Transverse colon (tissue), 3 donors: Measurements from ENCODE around the gene PTDSS2.

ENCODE experiments used
- POLR2A ChIP-seq: fragments of 450-650 bp; IDR thresholded peaks from one replicate; pipeline ENCODE4 v1.6.1; 2016; ENCODE audit warnings: antibody characterized with exemption, mild to moderate bottlenecking, moderate library complexity
- TF ChIP-seq, protein P1 (sequence below), 5 experiments: fragments of 200-600 bp in 3 of 5; fragments of 450-650 bp in 2 of 5; sonication (generic) in 3 of 5; IDR thresholded peaks; 1 replicate in 2 of 5; 2 replicates in 3 of 5; pipeline ENCODE4 v1.5.1; 2016 to 2017; ENCODE audit warnings: antibody characterized with exemption in 5 of 5, inconsistent platforms in 3 of 5, mild to moderate bottlenecking in 2 of 5, moderate library complexity in 1 of 5

GRCh38 chr11:488579-488978, 38.5 kb downstream of the PTDSS2 start:
- no peak for TF ChIP-seq POLR2A
- TF ChIP-seq, protein P1, sequence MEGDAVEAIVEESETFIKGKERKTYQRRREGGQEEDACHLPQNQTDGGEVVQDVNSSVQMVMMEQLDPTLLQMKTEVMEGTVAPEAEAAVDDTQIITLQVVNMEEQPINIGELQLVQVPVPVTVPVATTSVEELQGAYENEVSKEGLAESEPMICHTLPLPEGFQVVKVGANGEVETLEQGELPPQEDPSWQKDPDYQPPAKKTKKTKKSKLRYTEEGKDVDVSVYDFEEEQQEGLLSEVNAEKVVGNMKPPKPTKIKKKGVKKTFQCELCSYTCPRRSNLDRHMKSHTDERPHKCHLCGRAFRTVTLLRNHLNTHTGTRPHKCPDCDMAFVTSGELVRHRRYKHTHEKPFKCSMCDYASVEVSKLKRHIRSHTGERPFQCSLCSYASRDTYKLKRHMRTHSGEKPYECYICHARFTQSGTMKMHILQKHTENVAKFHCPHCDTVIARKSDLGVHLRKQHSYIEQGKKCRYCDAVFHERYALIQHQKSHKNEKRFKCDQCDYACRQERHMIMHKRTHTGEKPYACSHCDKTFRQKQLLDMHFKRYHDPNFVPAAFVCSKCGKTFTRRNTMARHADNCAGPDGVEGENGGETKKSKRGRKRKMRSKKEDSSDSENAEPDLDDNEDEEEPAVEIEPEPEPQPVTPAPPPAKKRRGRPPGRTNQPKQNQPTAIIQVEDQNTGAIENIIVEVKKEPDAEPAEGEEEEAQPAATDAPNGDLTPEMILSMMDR (IDR thresholded peaks at IDR 0.05) = no peak
